Liver (tissue), 9 donors: ENCODE data around the gene CCL22. TPM values are rescaled to one million over a fixed set of nuclear protein-coding genes. Genes with fewer than 3 reads are reported as not detected.

Source experiments
- DNase-seq: peaks from one replicate; pipeline ENCODE4 v3.0.0-alpha.2; 2017; ENCODE audit warnings: low spot score
- H3K27ac ChIP-seq, 2 donors: one replicate each; pipeline ENCODE4 v1.7.0; 2013; ENCODE audit warnings: inconsistent platforms in 2 of 2, low read length in 2 of 2, control low read depth in 1 of 2, low read depth in 1 of 2, mild to moderate bottlenecking in 1 of 2
- H3K27me3 ChIP-seq, 4 donors: one replicate each; pipeline versions ENCODE4 v1.6.1 to v1.7.0; 2013; ENCODE audit warnings: low read length in 3 of 4, inconsistent platforms in 1 of 4, mild to moderate bottlenecking in 1 of 4, moderate library complexity in 1 of 4; ENCODE audit not compliant: control insufficient read depth in 4 of 4, insufficient read depth in 4 of 4
- H3K36me3 ChIP-seq, 4 donors: one replicate each; pipeline versions ENCODE4 v1.6.1 to v1.7.0; 2013; ENCODE audit warnings: low read length in 3 of 4, mild to moderate bottlenecking in 3 of 4, low read depth in 1 of 4, moderate library complexity in 1 of 4; ENCODE audit not compliant: control insufficient read depth in 4 of 4, insufficient read depth in 3 of 4
- H3K4me1 ChIP-seq, 4 donors: one replicate each; pipeline versions ENCODE4 v1.6.1 to v1.7.0; 2013; ENCODE audit warnings: low read length in 3 of 4, mild to moderate bottlenecking in 3 of 4, moderate library complexity in 1 of 4; ENCODE audit not compliant: control insufficient read depth in 4 of 4, insufficient read depth in 4 of 4
- H3K4me3 ChIP-seq, 3 donors: one replicate each; pipeline versions ENCODE4 v1.6.1 to v1.7.0; 2013; ENCODE audit warnings: low read length in 3 of 3, control low read depth in 1 of 3, low read depth in 1 of 3, mild to moderate bottlenecking in 1 of 3
- H3K9ac ChIP-seq, 2 donors: one replicate each; pipeline ENCODE4 v1.7.0; 2013; ENCODE audit warnings: low read length in 2 of 2, mild to moderate bottlenecking in 2 of 2, moderate library complexity in 2 of 2, control low read depth in 1 of 2, low read depth in 1 of 2
- H3K9me3 ChIP-seq, 4 donors: one replicate each; pipeline versions ENCODE4 v1.6.1 to v1.7.0; 2013; ENCODE audit warnings: low read length in 3 of 4; ENCODE audit not compliant: control insufficient read depth in 4 of 4
- ATF3 ChIP-seq: IDR thresholded peaks from 2 replicates; pipeline ENCODE4 v1.6.1; 2016; ENCODE audit warnings: antibody characterized with exemption
- CTCF ChIP-seq: fragments of 150-350 bp; IDR thresholded peaks from 2 replicates; pipeline ENCODE4 v1.5.1; 2017; ENCODE audit warnings: improper control_type of control experiment, low read depth, low read length; ENCODE audit not compliant: missing input control
- FOXA1 ChIP-seq: IDR thresholded peaks from 2 replicates; pipeline ENCODE4 v1.6.1; 2016; ENCODE audit warnings: antibody characterized with exemption
- FOXA2 ChIP-seq: IDR thresholded peaks from 2 replicates; pipeline ENCODE4 v1.6.1; 2016; ENCODE audit warnings: antibody characterized with exemption
- JUND ChIP-seq, 2 donors: IDR thresholded peaks; 2 replicates each; pipeline ENCODE4 v1.6.1; 2016; ENCODE audit warnings: antibody characterized with exemption in 2 of 2
- NR2F2 ChIP-seq: IDR thresholded peaks from 2 replicates; pipeline ENCODE4 v1.6.1; 2016; ENCODE audit warnings: antibody characterized with exemption
- RAD21 ChIP-seq, 2 donors: IDR thresholded peaks; 2 replicates each; pipeline ENCODE4 v1.6.1; 2016; ENCODE audit warnings: antibody characterized with exemption in 2 of 2, mild to moderate bottlenecking in 2 of 2
- RXRA ChIP-seq, 2 donors: IDR thresholded peaks; 2 replicates each; pipeline ENCODE4 v1.6.1; 2017 to 2018; ENCODE audit warnings: antibody characterized with exemption in 2 of 2, mild to moderate bottlenecking in 1 of 2
- TAF1 ChIP-seq: conservative IDR thresholded peaks from 2 replicates; pipeline ENCODE4 v1.6.1; 2016; ENCODE audit warnings: antibody characterized with exemption, mild to moderate bottlenecking
- YY1 ChIP-seq: IDR thresholded peaks from 2 replicates; pipeline ENCODE4 v1.6.1; 2016; ENCODE audit warnings: antibody characterized with exemption, mild to moderate bottlenecking
- WGBS: extraction: QIAGEN DNeasy Blood & Tissue Kit; methylation state at CpG from one replicate; pipeline ENCODE4 v1.1.7; 2013; 5-methylcytosine and 5-hydroxymethylcytosine counted together
- polyA plus RNA-seq, 2 donors: library from polyadenylated mRNA; stranded (reverse) in 1 of 2; unstranded in 1 of 2; fragments of 200-250 nt in 1 of 2; fragments of >200 nt in 1 of 2; fragmentation: Nextera tagmentation in 1 of 2; extraction: Ambion mirVana in 1 of 2; gene quantifications; one replicate each; pipeline versions ENCODE4 v1.2.1 to v1.2.3, GENCODE V29; 2013 to 2015
- total RNA-seq, 2 donors: library from RNA; depleted of rRNA; stranded (reverse); fragments of >200 nt; gene quantifications; one replicate each; pipeline ENCODE4 v1.2.3, GENCODE V29; 2014
- donor health status: healthy.
- donor health status: healthy.
- donor health status: healthy.
- donor health status: healthy.
- donor health status: healthy.

CCL22 gene
- total and polyA plus RNA-seq, 4 donors: 0.02 to 0.09 TPM; not detected in 2

GRCh38 chr16:57314161-57314785, 44.3 kb upstream of the CCL22 start (continued):
- TF ChIP-seq TAF1 (no peak), FOXA1 (no peak), FOXA2 (no peak)

- TF ChIP-seq CTCF: no peak
- H3K9me3 ChIP-seq: no peaks in the 10 kb centered on the region
- no peak overlapping the region for H3K9ac ChIP-seq
- H3K36me3 ChIP-seq: no peaks in the 10 kb centered on the region
- DNase-seq: no peak
- WGBS: 74% methylated on average over 7 of the region's 7 CpGs
- H3K4me3 ChIP-seq: no peak overlapping the region
- no peak overlapping the region for H3K27ac ChIP-seq
- peaks cover 1 to 9% (median 5%) of the 10 kb centered on the region in 4 donors for H3K4me1 ChIP-seq
- H3K27me3 ChIP-seq: no peaks in the 10 kb centered on the region
These were observed 43.2 kb upstream of the CCL22 start for GRCh38 chr16:57315416-57315815.

GRCh38 chr16:57316390-57317017, 42.1 kb upstream of the CCL22 start:
- Histone ChIP-seq H3K9ac (no peak overlapping the region), H3K36me3 (no peaks in the 10 kb centered on the region), H3K4me3 (no peak overlapping the region), H3K27ac (no peak overlapping the region), H3K4me1 (peaks cover 1 to 9% (median 5%) of the 10 kb centered on the region in 4 donors), H3K9me3 (no peaks in the 10 kb centered on the region), H3K27me3 (no peaks in the 10 kb centered on the region)
- DNase-seq: no peak
- TF ChIP-seq JUND (IDR thresholded peaks at IDR 0.05) (peak; percentile 94), NR2F2 (peak; percentile 22), ATF3 (no peak)
- WGBS: 84% methylated on average over 3 of the region's 3 CpGs

GRCh38 chr16:57318240-57318970, 40.2 kb upstream of the CCL22 start:
- no peaks in the 10 kb centered on the region for H3K9me3 ChIP-seq

More at GRCh38 chr16:57318240-57318970, 40.2 kb upstream of the CCL22 start:
- Histone ChIP-seq H3K27ac (no peak overlapping the region), H3K36me3 (no peaks in the 10 kb centered on the region), H3K27me3 (no peaks in the 10 kb centered on the region), H3K4me3 (no peak overlapping the region), H3K4me1 (peaks cover 1 to 9% (median 5%) of the 10 kb centered on the region in 4 donors), H3K9ac (no peak overlapping the region)
- TF ChIP-seq RAD21 (IDR thresholded peaks at IDR 0.05): no peak
- TF ChIP-seq NR2F2: no peak
- no peak for TF ChIP-seq YY1
- TF ChIP-seq FOXA1: no peak
- TF ChIP-seq RXRA (IDR thresholded peaks at IDR 0.05): no peak
- no peak for TF ChIP-seq CTCF
- WGBS: 91% methylated on average over 13 of the region's 13 CpGs
- no peak for DNase-seq
